PC-3 (cell line): ENCODE measurements around the gene RASAL1. TPM values are rescaled to one million over a fixed set of nuclear protein-coding genes. Genes with fewer than 3 reads are reported as not detected.

Experiments used
- ATAC-seq: fragments of 200-7000 bp; cut with Tn5 transposase; 2 replicates; pipeline ENCODE4 v1.9.1; 2020; ENCODE audit warnings: mild to moderate bottlenecking, moderate library complexity
- BruUV-seq: library from RNA; stranded (reverse); fragments of 400-500 nt; replicated peaks from 2 replicates; lab custom pipeline; 2021; lab: Mats Ljungman, UMichigan
- CTCF ChIA-PET: fragments of 300-600 bp; sonication (Branson Sonifier 250); formaldehyde crosslinking; loops from one replicate; lab custom pipeline; 2022; ENCODE audit warnings: antibody characterized with exemption; lab: Charles Lee
- POLR2A ChIA-PET: fragments of 300-600 bp; sonication (Branson Sonifier 250); formaldehyde crosslinking; loops from one replicate; lab custom pipeline; 2022; ENCODE audit warnings: antibody characterized with exemption; ENCODE audit not compliant: unreplicated experiment; lab: Charles Lee
- DNase-seq: peaks from one replicate; pipeline ENCODE4 v3.0.0-alpha.2; 2015
- H2AFZ ChIP-seq: fragments of 300-600 bp; sonication (generic); 2 replicates; pipeline ENCODE4 v1.6.0; 2016; ENCODE audit warnings: antibody characterized with exemption, low read length
- H3F3A ChIP-seq: fragments of 300-600 bp; sonication (generic); one replicate; pipeline ENCODE4 v1.6.0; 2017; ENCODE audit warnings: antibody characterized with exemption, low read length, control low read depth, mild to moderate bottlenecking; ENCODE audit not compliant: unreplicated experiment
- H3K27ac ChIP-seq: fragments of 300-600 bp; sonication (generic); 2 replicates; pipeline ENCODE4 v1.5.1; 2016; ENCODE audit warnings: mild to moderate bottlenecking, low read length
- H3K27me3 ChIP-seq: fragments of 300-600 bp; sonication (generic); 2 replicates; pipeline ENCODE4 v1.6.1; 2016; ENCODE audit warnings: low read length, mixed read lengths
- H3K36me3 ChIP-seq: fragments of 300-600 bp; sonication (generic); 2 replicates; pipeline ENCODE4 v1.6.1; 2016; ENCODE audit warnings: low read depth, mixed run types, low read length, mixed read lengths
- H3K4me1 ChIP-seq: fragments of 300-600 bp; sonication (generic); 2 replicates; pipeline ENCODE4 v1.5.1; 2016; ENCODE audit warnings: low read length; ENCODE audit not compliant: insufficient read depth
- H3K4me2 ChIP-seq: fragments of 300-600 bp; sonication (generic); 2 replicates; pipeline ENCODE4 v1.6.0; 2016; ENCODE audit warnings: low read length
- H3K4me3 ChIP-seq: fragments of 300-600 bp; sonication (generic); 2 replicates; pipeline ENCODE4 v1.5.1; 2016; ENCODE audit warnings: mild to moderate bottlenecking, low read length, mixed read lengths
- H3K79me2 ChIP-seq: fragments of 300-600 bp; sonication (generic); 2 replicates; pipeline ENCODE4 v1.6.1; 2017; ENCODE audit warnings: low read length, mixed read lengths
- H3K9ac ChIP-seq: fragments of 300-600 bp; sonication (generic); 2 replicates; pipeline ENCODE4 v1.6.0; 2016; ENCODE audit warnings: mild to moderate bottlenecking, low read length
- H3K9me2 ChIP-seq: fragments of 300-600 bp; sonication (generic); replicated peaks from 2 replicates; pipeline ENCODE4 v1.6.1; 2016; ENCODE audit warnings: mixed run types, low read length, mixed read lengths
- H3K9me3 ChIP-seq: fragments of 300-600 bp; sonication (generic); 2 replicates; pipeline ENCODE4 v1.6.1; 2016; ENCODE audit warnings: low read length, mixed read lengths
- H4K20me1 ChIP-seq: fragments of 300-600 bp; sonication (generic); 2 replicates; pipeline ENCODE4 v1.6.1; 2016; ENCODE audit warnings: low read length, mixed read lengths
- CTCF ChIP-seq: fragments of 300-600 bp; sonication (generic); conservative IDR thresholded peaks from 2 replicates; pipeline ENCODE4 v1.5.1; 2017; ENCODE audit warnings: antibody characterized with exemption, low read depth, mild to moderate bottlenecking, low read length
- EZH2 ChIP-seq: fragments of 300-600 bp; sonication (generic); IDR thresholded peaks from one replicate; pipeline ENCODE4 v1.6.1; 2017; ENCODE audit warnings: antibody characterized with exemption, mild to moderate bottlenecking, low read length; ENCODE audit not compliant: unreplicated experiment
- EZH2phosphoT487 ChIP-seq: fragments of 300-600 bp; sonication (generic); IDR thresholded peaks from 2 replicates; pipeline ENCODE4 v1.6.1; 2018; ENCODE audit warnings: mild to moderate bottlenecking, antibody characterized with exemption, low read length, borderline replicate concordance
- intact Hi-C: fragments of 100-400 bp; cut with micrococcal nuclease; formaldehyde crosslinking; loops from 2 replicates; pipeline ENCODE4 v1.9.0; 2023
- total RNA-seq: library from RNA; depleted of rRNA; stranded (reverse); fragments of >200 nt; gene quantifications from 2 replicates; pipeline ENCODE4 v1.2.3, GENCODE V29; 2014

The RASAL1 gene
- total RNA-seq, 1 experiment from 2014 or later = 0.66 TPM

GRCh38 chr12:113056631-113057488 is 78.7 kb downstream of the RASAL1 start, which contains the start of gene DTX1:
TSS of gene DTX1 (plus strand) at chr12:113056730. CDS start at chr12:113058193, 1,463 bp downstream.
- Histone ChIP-seq H4K20me1 (no peaks in the 10 kb centered on the region), H3K9me3 (no peaks in the 10 kb centered on the region), H3K4me3 (peak within 1 kb of the TSS; percentile 37; the same call in 1 of the 2 replicates), H3K4me2 (peak within 1 kb of the TSS; percentile 50), H3K9ac (no peak within 1 kb of the TSS), H3K9me2 (no peaks in the 10 kb centered on the region), H3K4me1 (no peaks in the 10 kb centered on the region), H3K27me3 (peaks cover 47% of the 10 kb centered on the region), H3K79me2 (no peaks in the 10 kb centered on the region), H3K27ac (no peak within 1 kb of the TSS), H3F3A (no peaks in the 10 kb centered on the region), H2AFZ (no peak within 1 kb of the TSS), H3K36me3 (no peaks in the 10 kb centered on the region)
- TF ChIP-seq CTCF = no peak
- TF ChIP-seq EZH2 = peak; percentile 76
- POLR2A ChIA-PET = no interaction called here
- CTCF ChIA-PET = no interaction called here
- ATAC-seq (peak; percentile 44; the same call in 1 of the 2 replicates), DNase-seq (no peak)
- intact Hi-C loops = no loop called here
- BruUV-seq = no TSS peak

GRCh38 chr12:113056381-113056630 is 79.3 kb downstream of the RASAL1 start:
- H3K9ac ChIP-seq = no peak overlapping the region
- peaks cover 52% of the 10 kb centered on the region for H3K27me3 ChIP-seq
- CTCF ChIA-PET = no interaction called here

DNA sequence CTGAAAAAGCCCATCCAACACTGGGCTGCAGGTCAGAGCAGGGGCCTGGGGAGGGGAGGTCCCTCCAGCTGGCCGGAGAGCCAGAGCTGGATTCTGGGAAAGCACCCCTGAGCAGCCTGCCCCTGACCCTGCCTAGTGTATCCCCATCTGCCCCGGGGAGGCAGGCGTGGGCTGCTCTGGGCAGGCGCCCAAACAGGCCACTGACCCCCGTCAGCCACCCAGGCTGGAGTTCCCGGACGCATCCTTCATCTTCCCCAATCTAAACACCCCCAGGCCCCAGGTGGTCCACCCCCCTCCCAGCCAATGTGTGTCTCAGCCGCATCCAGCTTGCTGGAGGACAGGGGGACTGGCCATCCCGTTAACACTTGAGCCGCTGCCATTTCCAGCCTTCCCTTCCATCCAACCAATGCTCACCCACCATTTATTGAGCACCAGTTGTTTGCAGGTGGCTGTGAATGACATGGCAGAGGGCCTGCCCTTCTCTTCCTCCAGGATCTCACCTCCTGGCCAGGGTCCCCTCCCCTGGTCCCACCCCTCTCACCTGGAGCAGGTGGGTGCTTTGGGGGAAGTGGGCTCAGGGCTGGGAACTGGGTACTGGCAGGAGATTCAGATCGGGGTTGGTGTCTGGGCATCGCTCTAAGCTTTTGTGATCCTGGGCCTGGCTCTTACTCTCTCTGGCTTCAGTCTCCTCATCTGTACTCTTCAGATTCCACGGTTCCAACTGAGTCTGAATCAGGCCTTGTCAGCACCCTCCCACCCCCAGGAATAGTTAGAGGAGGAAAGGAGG is 79.8 kb downstream of the RASAL1 start:
- CTCF ChIA-PET = no interaction called here
- TF ChIP-seq EZH2phosphoT487 = no peak
- no peak for TF ChIP-seq EZH2
- no peak for TF ChIP-seq CTCF
- H3K4me1 ChIP-seq = no peaks in the 10 kb centered on the region
- no peaks in the 10 kb centered on the region for H3K36me3 ChIP-seq
- H3K79me2 ChIP-seq = no peaks in the 10 kb centered on the region
- H3K9me2 ChIP-seq = no peaks in the 10 kb centered on the region
- H3K4me2 ChIP-seq = no peak overlapping the region
- no peaks in the 10 kb centered on the region for H4K20me1 ChIP-seq
- BruUV-seq = no TSS peak
- POLR2A ChIA-PET = no interaction called here
- H3K27me3 ChIP-seq = peaks cover 58% of the 10 kb centered on the region
- H3K9ac ChIP-seq = no peak overlapping the region
- no peaks in the 10 kb centered on the region for H3K9me3 ChIP-seq
- intact Hi-C loops = no loop called here
- ATAC-seq (no peak), DNase-seq (no peak)
- no peak overlapping the region for H3K27ac ChIP-seq
- no peak overlapping the region for H3K4me3 ChIP-seq
- H2AFZ ChIP-seq = no peak overlapping the region
- H3F3A ChIP-seq = no peaks in the 10 kb centered on the region

More at GRCh38 chr12:113056381-113056630, 79.3 kb downstream of the RASAL1 start:
- no peak overlapping the region for H2AFZ ChIP-seq
- H3K4me1 ChIP-seq = no peaks in the 10 kb centered on the region
- ATAC-seq (no peak), DNase-seq (no peak)
- no peaks in the 10 kb centered on the region for H3F3A ChIP-seq
- H3K79me2 ChIP-seq = no peaks in the 10 kb centered on the region
- H3K4me3 ChIP-seq = peak overlapping the region; percentile 37; the same call in 1 of the 2 replicates
- BruUV-seq = no TSS peak
- POLR2A ChIA-PET = no interaction called here
- intact Hi-C loops = no loop called here
- no peak for TF ChIP-seq EZH2phosphoT487
- no peak for TF ChIP-seq EZH2
- no peaks in the 10 kb centered on the region for H3K9me3 ChIP-seq
- H3K4me2 ChIP-seq = peak overlapping the region; percentile 50; the same call in 1 of the 2 replicates
- no peaks in the 10 kb centered on the region for H3K36me3 ChIP-seq
- no peaks in the 10 kb centered on the region for H4K20me1 ChIP-seq
- no peak overlapping the region for H3K27ac ChIP-seq
- no peaks in the 10 kb centered on the region for H3K9me2 ChIP-seq
